HG02943 (cell line): ENCODE measurements around the gene CTNNA3.
"Not testable (repeated sequence)": the region's sequence is repeated elsewhere in the genome, so short reads cannot be mapped to it uniquely, and the experiment has no call there.

ENCODE experiments used
- ATAC-seq: cut with Tn5 transposase; IDR thresholded peaks from one replicate; pipeline ENCODE4 v1.9.1; 2021; ENCODE audit warnings: mild to moderate bottlenecking, low read depth, moderate library complexity; ENCODE audit not compliant: unreplicated experiment

The CTNNA3 gene

GRCh38 chr10:67386841-67387533, 309.0 kb downstream of the CTNNA3 start:
- ATAC-seq: not testable (repeated sequence)

DNA sequence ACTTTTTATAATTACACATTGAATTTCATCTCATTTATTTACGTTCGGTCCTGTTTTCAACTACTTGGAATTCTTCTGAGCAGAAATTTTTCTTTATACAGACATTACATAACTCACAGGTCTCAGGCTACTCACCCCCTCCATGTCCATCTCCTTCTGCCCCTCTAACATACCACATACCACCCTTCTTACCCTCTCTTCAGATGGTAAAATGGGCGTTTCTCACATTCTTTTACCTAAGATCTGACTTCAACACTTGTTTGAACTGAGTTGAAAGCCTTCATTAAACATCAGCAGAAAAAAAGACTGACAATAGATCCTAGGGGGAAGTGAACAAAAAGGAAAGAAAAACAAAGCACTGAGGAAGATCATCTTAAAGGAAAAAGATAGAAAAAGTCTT, 309.7 kb downstream of the CTNNA3 start:
- no peak for ATAC-seq

DNA sequence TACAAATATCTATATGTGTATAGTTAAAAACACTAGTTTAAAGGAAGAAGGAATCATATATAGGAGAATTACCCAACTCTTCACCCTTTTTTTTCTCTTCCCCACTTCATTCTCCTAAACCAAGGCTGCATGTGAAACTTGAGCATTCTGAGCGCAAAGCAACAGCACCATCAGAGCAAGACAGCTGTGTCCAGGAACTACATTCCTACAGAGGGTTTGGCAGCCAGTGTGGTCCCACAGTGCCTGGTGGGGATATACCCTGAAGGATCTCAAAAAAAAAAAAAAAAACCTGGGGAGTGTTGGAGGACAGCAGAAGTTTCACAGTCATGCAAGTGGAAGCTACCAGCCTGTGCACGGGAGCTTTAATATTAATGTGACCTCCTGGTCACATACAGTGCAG, 310.4 kb downstream of the CTNNA3 start:
- no peak for ATAC-seq

GRCh38 chr10:67385089-67385488, 310.9 kb downstream of the CTNNA3 start:
- ATAC-seq: no peak

GRCh38 chr10:67331121-67331910, 364.7 kb downstream of the CTNNA3 start:
- ATAC-seq: no peak

DNA sequence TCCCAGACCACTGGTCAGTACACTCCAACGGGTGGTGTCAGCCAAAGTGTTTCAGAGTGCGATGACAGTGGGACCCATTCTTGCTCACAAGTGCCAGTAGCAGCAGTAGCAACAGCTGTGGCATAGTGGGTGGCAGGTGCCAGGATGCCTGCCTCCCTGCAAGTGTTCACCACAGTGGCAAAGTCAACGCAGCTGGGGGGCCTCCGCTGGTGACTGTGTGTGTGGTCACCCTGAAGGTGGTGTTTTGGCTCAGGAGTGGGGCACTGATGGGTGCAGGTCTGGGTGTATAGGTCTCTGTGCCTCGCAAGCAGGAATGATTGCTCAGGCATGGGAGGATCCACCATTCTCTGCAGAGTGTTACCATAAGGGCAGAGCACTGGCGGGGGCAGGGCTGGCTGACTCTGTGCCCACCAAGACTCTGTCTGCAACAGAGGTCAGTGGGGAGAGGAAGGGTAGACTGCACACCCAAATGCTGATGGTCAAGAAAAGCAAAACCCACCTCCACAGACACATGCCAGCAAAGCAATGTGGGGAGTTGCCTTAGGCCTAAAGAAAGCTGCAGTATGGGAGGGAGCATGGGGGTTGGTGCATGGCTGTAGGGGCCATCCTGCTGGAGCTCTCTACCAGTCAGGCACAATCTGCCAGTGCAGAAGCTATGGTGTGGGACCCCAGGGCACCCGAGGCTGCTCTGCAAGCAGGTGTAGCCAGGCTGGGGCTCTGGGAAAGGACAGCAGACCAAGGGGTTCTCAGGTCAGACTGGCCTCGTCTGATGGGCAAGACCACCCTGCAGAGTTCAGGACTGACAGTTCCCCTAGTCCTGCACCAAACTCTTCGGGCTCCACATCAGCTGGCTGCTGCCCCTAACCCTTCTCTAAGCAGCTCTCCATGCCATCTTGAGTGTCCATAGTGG, 368.1 kb downstream of the CTNNA3 start:
- ATAC-seq: no peak

DNA sequence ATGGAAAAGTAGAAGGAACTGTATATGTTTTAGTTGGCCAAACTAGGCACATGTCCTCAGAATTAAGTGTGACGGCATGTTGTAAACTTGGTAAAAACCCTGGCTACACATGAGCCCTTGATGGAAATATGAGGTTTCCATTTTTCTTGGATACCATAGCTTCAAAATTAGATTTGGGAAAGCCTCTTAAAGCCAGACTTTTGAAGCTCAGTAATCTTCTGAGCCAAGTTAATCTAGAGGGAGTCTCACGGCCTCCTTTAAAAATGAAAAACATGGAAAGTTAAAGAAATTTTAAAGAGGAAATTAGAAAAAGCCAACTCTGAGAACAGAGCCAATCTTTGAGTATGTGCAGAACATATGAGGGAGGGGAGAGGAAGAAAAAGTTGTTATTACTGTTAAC, 376.0 kb downstream of the CTNNA3 start:
- no peak for ATAC-seq

GRCh38 chr10:67308912-67309311, 387.1 kb downstream of the CTNNA3 start:
- no peak for ATAC-seq

DNA sequence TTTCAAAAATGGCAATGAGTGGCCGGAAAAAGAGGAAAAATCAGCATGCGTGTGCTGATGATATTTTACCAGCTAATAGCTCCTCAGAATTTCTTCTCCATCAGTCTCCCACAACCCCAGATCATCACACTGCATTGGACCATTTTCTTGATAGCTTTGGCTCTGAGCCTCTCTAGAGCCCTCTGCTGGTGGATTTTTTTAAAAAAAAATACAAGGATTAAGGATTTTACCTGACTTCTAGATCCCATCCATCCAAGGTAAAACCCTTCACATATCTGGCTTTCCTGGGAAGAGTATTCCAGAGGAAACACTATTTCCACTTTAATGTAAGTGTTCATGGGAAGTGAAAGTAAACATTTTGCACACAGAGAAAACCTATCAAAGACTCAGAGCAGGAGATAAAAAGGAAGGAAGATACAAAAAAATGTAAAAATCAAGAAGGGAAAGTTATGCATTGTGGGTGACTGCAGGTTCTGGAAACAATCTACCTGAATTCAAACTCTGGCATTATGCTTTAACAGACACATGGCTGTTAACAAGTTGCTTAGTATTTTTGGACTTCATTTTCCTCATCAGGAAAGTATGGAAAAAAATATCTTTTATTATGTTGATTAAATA, 389.3 kb downstream of the CTNNA3 start:
- ATAC-seq: no peak

- no peak for ATAC-seq
Measured at GRCh38 chr10:67302701-67303100, 393.3 kb downstream of the CTNNA3 start.

DNA sequence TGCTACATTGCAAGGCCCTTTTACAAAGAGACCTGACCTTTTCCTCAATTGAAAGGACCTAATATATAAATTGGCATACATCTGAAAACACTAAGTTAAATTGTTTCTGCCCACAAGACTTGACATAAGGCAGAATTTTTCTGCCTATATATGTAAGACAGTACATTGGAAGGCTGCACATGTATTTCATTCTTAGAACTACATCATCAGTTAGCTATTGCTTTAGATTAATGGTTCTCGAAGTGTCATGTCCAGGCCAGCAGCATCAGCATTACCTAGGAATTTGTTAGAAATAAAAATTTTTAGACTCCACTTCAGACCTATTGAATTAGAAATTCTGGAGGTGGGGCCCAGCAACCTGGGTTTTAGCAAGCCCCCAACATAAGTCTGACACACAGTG, 396.2 kb downstream of the CTNNA3 start:
- no peak for ATAC-seq

- ATAC-seq: no peak
Measured at GRCh38 chr10:67297637-67298181, 398.3 kb downstream of the CTNNA3 start.

DNA sequence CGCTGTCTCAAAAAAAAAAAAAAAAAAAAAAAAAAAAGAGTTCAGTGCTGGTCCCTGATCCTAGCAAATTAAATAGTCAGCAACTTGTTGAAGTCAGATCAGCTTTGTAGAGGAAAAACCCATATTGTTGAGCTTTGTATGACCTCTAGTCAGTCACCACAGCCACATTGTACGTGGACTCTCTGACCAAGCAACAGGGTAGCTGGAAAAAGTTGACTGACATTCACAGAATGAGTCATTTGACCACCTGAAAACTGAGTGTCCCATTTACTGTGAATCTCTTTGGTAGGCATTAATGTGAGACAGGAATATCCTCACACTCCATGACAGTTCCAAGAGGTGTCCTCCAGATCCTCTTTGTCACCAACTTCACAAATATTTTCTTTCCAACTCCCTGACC, 399.1 kb downstream of the CTNNA3 start:
- no peak for ATAC-seq

DNA sequence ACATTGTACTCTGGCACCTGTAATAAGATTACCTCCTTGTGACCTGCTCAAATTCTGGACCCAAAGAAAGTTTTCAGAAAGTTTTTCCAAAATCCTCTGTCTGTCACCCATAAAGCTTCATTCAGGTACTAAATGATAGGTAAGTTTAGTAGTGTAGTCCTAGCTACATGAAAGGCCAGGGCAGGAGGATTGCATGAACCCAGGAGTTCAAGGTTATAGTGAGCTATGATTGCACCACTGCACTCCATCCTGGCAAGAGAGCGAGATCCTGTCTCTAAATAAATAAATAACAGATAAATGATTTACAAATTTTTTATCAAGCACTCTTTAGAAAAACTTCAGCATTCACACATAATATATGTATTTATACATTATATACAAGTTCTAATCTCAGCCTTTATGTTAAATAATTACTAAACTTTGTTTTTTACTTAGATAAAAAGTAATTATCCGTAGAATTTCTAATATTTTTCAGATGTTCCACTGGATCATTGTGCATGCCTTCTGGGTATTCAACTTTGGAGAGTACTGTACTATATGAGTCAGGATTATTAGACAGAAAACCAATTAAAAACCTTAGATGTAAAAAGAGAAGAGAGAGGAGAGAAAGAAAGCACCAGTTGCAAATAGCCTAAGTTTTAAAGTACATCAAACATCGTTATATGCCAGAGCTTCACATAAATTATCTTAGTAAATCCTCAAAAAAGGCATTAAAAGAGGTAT, 407.1 kb downstream of the CTNNA3 start:
- ATAC-seq: no peak

DNA sequence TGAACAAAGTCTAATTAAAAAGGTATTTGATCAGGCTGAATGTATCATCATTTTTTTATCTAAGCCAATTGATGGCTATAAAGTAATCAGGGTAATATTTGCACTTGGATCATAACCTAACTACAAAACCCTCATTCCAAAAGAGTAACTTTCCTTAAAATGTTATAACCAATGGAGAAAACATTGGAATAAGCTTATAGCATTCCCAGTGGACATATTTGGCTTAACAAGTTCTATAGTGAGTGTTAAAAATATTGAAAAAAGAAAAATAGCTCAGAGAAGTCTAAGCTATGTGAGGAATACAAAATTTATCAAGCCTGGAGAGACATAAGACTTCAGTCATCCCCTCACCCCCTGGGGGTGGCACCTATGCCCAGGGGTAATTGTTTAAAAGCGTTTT, 411.4 kb downstream of the CTNNA3 start:
- ATAC-seq: no peak

DNA sequence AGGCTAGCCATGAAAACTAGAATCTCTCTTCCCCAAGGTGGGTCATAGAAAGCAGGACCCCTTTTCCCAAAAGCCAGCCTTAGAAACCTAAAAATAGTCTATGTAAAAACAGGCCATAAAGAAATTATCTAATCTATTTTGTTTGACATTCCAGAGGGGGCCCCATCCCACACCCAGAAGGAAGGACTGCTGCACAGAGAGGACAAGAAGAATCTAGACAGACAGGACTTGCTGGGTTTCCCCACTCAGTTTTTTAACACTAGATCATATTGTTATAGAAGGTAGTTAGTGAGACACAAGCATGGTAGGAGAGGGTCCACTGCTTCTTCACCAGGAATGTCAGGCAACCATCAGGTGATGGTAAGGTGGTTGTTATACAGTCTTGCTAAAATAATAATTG, 413.1 kb downstream of the CTNNA3 start:
- ATAC-seq: no peak

DNA sequence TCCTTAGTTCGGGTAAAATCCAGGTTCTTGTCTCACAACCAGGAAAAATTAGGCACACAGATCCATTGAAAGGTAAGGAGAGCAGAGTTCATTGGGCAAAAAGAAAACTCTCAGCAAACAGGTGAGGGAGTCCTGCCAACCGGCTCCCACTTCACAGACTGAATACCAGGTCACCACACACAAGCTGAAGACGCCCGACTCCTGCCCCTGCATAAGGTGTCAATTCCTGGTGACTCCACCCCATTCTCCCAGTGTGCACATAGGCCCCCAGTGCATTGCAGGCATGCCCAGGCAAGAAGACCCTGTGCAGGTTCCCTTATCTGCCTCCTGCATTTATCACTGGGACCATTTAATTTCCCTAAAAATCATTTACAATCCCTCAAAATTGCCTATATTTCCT, 415.6 kb downstream of the CTNNA3 start:
- ATAC-seq: no peak

DNA sequence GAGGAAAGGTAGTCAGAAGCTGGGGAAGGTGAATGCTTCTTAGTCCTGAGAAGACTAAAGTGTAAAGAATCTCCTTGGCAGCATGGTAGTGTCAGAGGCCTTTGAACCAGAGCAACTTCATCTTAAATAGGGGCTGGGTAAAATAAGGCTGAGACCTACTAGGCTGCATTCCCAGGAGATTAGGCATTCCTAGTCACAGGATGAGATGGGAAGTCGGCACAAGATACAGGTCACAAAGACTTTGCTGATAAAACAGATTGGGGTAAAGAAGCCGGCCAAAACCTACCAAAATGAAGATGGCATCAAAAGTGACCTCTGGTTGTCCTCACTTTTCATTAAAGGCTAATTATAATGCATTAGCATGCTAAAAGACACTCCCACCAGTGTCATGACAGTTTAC, 418.6 kb downstream of the CTNNA3 start:
- ATAC-seq: no peak

- no peak for ATAC-seq
Measured at GRCh38 chr10:67269828-67270227, 426.2 kb downstream of the CTNNA3 start.

GRCh38 chr10:67268146-67268545, 427.8 kb downstream of the CTNNA3 start:
- ATAC-seq: no peak
